ENCODE data around the gene CDC42BPA.
"Not testable (repeated sequence)": the region's sequence is repeated elsewhere in the genome, so short reads cannot be mapped to it uniquely, and the experiment has no call there.

The CDC42BPA gene

GRCh38 chr1:227042292-227042691, 276.0 kb downstream of the CDC42BPA start:
- DNase-seq: no peak

GRCh38 chr1:227038401-227038800, 279.9 kb downstream of the CDC42BPA start:
- DNase-seq: no peak

GRCh38 chr1:227037121-227037520, 281.2 kb downstream of the CDC42BPA start:
- no peak for DNase-seq

- DNase-seq: no peak
Measured at GRCh38 chr1:227035316-227035715, 283.0 kb downstream of the CDC42BPA start.

GRCh38 chr1:227033880-227034279, 284.4 kb downstream of the CDC42BPA start:
- DNase-seq: no peak

GRCh38 chr1:227032396-227032795, 285.9 kb downstream of the CDC42BPA start:
- no peak for DNase-seq

- no peak for DNase-seq
Measured at GRCh38 chr1:227016990-227017389, 301.3 kb downstream of the CDC42BPA start.

GRCh38 chr1:227010645-227011044, 307.6 kb downstream of the CDC42BPA start:
- no peak for DNase-seq

GRCh38 chr1:227009937-227010336, 308.4 kb downstream of the CDC42BPA start:
- no peak for DNase-seq

- DNase-seq: no peak
Measured at GRCh38 chr1:227006226-227006796, 312.0 kb downstream of the CDC42BPA start.

- no peak for DNase-seq
Measured at GRCh38 chr1:227004796-227005195, 313.5 kb downstream of the CDC42BPA start.

- DNase-seq: no peak
Measured at GRCh38 chr1:227003165-227003564, 315.1 kb downstream of the CDC42BPA start.

GRCh38 chr1:227002531-227003049, 315.7 kb downstream of the CDC42BPA start:
- DNase-seq: no peak

- DNase-seq: not testable (repeated sequence)
Measured at GRCh38 chr1:226999579-226999978, 318.7 kb downstream of the CDC42BPA start.

- DNase-seq: no peak
Measured at GRCh38 chr1:226995365-226996332, 322.6 kb downstream of the CDC42BPA start.

- no peak for DNase-seq
Measured at GRCh38 chr1:226994586-226995364, 323.5 kb downstream of the CDC42BPA start.

GRCh38 chr1:226993814-226994585, 324.3 kb downstream of the CDC42BPA start:
- no peak for DNase-seq

- no peak for DNase-seq
Measured at GRCh38 chr1:226991920-226992319, 326.4 kb downstream of the CDC42BPA start.

- DNase-seq: peak; percentile 59
Measured at GRCh38 chr1:226990133-226990716, 328.1 kb downstream of the CDC42BPA start.

GRCh38 chr1:226989085-226989920, 329.0 kb downstream of the CDC42BPA start:
- DNase-seq: no peak

- DNase-seq: no peak
Measured at GRCh38 chr1:226988334-226988666, 330.0 kb downstream of the CDC42BPA start.
